Hematopoietic multipotent progenitor cell treated with erythropoietin and hydrocortisone succinate and interleukin-3 and kit ligand, for 6 days (in vitro differentiated cells): ENCODE results near the gene CTXND1.
A peak's percentile ranks its signal among the peaks of the same experiment; 100 is the strongest.

Source experiments
- DNase-seq: peaks from one replicate; pipeline ENCODE4 v3.0.0-alpha.2; 2015

Gene CTXND1

GRCh38 chr15:80251428-80252120 is 439 bp downstream of the CTXND1 start:
- no peak for DNase-seq

- no peak for DNase-seq
Observed at GRCh38 chr15:80250614-80251427, 1.2 kb downstream of the CTXND1 start.

GRCh38 chr15:80249973-80250372 is 2.0 kb downstream of the CTXND1 start:
- no peak for DNase-seq

- DNase-seq = no peak
Observed at GRCh38 chr15:80247320-80247719, 4.7 kb downstream of the CTXND1 start.

- DNase-seq = no peak
Observed at GRCh38 chr15:80246425-80246894, 5.6 kb downstream of the CTXND1 start.

GRCh38 chr15:80242802-80243201 is 9.2 kb downstream of the CTXND1 start:
- no peak for DNase-seq

- DNase-seq = peak; percentile 66
Observed at GRCh38 chr15:80242132-80242769, 9.8 kb downstream of the CTXND1 start.

GRCh38 chr15:80241508-80241907 is 10.5 kb downstream of the CTXND1 start:
- DNase-seq = no peak

GRCh38 chr15:80240276-80240675 is 11.7 kb downstream of the CTXND1 start:
- no peak for DNase-seq

GRCh38 chr15:80234883-80235282 is 17.1 kb downstream of the CTXND1 start:
- DNase-seq = peak; percentile 62

GRCh38 chr15:80233581-80233980 is 18.4 kb downstream of the CTXND1 start:
- DNase-seq = no peak

GRCh38 chr15:80231371-80231770 is 20.6 kb downstream of the CTXND1 start:
- no peak for DNase-seq

- DNase-seq = no peak
Observed at GRCh38 chr15:80228959-80229610, 22.9 kb downstream of the CTXND1 start.

GRCh38 chr15:80219955-80220354 is 32.1 kb downstream of the CTXND1 start:
- DNase-seq = no peak

GRCh38 chr15:80217327-80217900 is 34.6 kb downstream of the CTXND1 start:
- no peak for DNase-seq

GRCh38 chr15:80216911-80217310 is 35.1 kb downstream of the CTXND1 start:
- no peak for DNase-seq

- DNase-seq = no peak
Observed at GRCh38 chr15:80216141-80216540, 35.9 kb downstream of the CTXND1 start.

- no peak for DNase-seq
Observed at GRCh38 chr15:80214910-80215309, 37.1 kb downstream of the CTXND1 start.

GRCh38 chr15:80211976-80212375 is 40.0 kb downstream of the CTXND1 start:
- DNase-seq = no peak

- no peak for DNase-seq
Observed at GRCh38 chr15:80210611-80211573, 41.1 kb downstream of the CTXND1 start.
